Activated CD4-positive, alpha-beta memory T cell treated with anti-CD3 and anti-CD28 coated beads, Interleukin-2, amount 10 ng/mL, durations not matched to agents 7 days and 5 days (primary cell): ENCODE data around the gene RNF181. TPM values are rescaled to one million over a fixed set of nuclear protein-coding genes. Genes with fewer than 3 reads are reported as not detected.
A peak's percentile ranks its signal among the peaks of the same experiment; 100 is the strongest.
"Not testable (repeated sequence)": the region's sequence is repeated elsewhere in the genome, so short reads cannot be mapped to it uniquely, and the experiment has no call there.

Source experiments
- CTCF ChIA-PET: fragments of 350-600 bp; sonication (Branson Sonifier 250); formaldehyde crosslinking; loops from one replicate; lab custom pipeline; 2021; ENCODE audit warnings: antibody characterized with exemption, inconsistent platforms; lab: Charles Lee
- POLR2A ChIA-PET: fragments of 350-600 bp; sonication (Branson Sonifier 250); formaldehyde crosslinking; loops from one replicate; lab custom pipeline; 2021; ENCODE audit warnings: antibody characterized with exemption; lab: Charles Lee
- DNase-seq: peaks from one replicate; pipeline ENCODE4 v3.0.0-alpha.2; 2020
- H3K27ac Mint-ChIP-seq: one replicate; pipeline ENCODE4 v1.8.0; 2021; ENCODE audit warnings: mild to moderate bottlenecking, mixed read lengths
- H3K27me3 Mint-ChIP-seq: one replicate; pipeline ENCODE4 v1.8.0; 2021; ENCODE audit warnings: mixed read lengths
- H3K36me3 Mint-ChIP-seq: one replicate; pipeline ENCODE4 v1.8.0; 2021; ENCODE audit warnings: low read depth, mixed read lengths
- H3K4me1 Mint-ChIP-seq: one replicate; pipeline ENCODE4 v1.8.0; 2021; ENCODE audit warnings: mixed read lengths
- H3K4me3 Mint-ChIP-seq: one replicate; pipeline ENCODE4 v1.8.0; 2021; ENCODE audit warnings: mild to moderate bottlenecking, mixed read lengths
- H3K9me3 Mint-ChIP-seq: one replicate; pipeline ENCODE4 v1.8.0; 2021; ENCODE audit warnings: mixed read lengths
- total RNA-seq, 2 experiments: library from RNA; stranded (reverse); gene quantifications; one replicate each; pipeline ENCODE4 v1.2.3, GENCODE V29; 2021

Gene RNF181
- total RNA-seq, 2 experiments from 2014 or later, result 117 to 121 TPM

DNA sequence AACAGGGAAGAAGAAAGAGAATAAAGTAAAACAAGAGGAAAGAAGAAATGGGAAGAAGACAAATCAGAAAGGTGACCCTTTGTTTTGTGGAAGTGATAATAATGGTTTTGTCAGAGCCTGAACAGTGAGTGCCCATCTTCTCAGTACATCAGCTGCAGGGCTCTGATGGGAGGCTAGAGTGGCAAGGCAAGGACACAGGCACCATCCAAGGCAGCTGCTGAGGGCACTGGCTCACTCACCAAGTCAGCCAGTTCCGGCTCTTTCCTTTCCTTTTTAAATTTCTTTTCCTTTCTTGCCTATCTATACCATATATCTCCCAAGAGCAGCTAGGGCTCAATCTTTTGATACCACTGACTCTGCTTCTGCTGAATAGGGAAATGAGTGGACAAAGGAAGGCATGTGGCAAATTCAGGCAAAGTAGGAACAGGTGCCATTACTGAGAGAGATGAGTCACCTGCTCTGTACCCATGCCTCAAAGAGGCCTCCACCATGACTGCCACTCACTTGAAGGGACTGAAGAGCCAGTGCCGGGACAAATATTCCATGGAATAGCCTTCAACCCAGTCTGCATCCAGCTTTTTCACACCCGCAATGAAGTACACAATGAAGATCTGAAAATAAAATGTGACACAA is 40.4 kb upstream of the RNF181 start:
- no peak overlapping the region for H3K27ac Mint-ChIP-seq
- POLR2A ChIA-PET, result interaction anchor here (1.5 to 4.1 kb wide), 4 partner anchors 9 to 136 kb away, joined by 3 to 23 read pairs (median 8); partner anchors contain the start of gene MAT2A
- no peak for DNase-seq
- no peaks in the 10 kb centered on the region for H3K9me3 Mint-ChIP-seq
- H3K4me1 Mint-ChIP-seq, result peaks cover 21% of the 10 kb centered on the region
- CTCF ChIA-PET, result interaction anchor here (1.3 to 1.9 kb wide), 2 partner anchors 12 to 14 kb away, joined by 3 to 4 read pairs; no protein-coding TSS in a partner anchor
- H3K36me3 Mint-ChIP-seq, result peaks cover 39% of the 10 kb centered on the region
- no peaks in the 10 kb centered on the region for H3K27me3 Mint-ChIP-seq
- no peak overlapping the region for H3K4me3 Mint-ChIP-seq

DNA sequence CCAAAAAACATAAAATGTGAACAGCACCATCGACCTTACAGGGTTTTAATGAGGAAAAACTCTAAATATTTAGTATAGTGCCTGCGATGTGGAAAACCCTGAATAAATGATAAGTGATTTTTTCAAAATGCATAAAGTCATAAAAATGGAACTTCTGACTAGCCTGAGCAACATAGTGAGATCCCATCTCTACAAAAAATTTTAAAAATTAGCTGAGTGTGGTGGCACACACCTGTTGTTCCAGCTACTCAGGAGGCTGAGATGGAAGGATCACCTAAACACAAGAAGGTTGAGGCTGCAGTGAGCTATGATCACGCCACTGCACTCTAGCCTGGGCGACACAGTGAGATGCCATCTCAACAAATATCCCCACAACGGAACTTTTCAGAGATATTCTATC is 38.4 kb upstream of the RNF181 start:
- Mint-ChIP-seq H3K27ac (no peak overlapping the region), H3K27me3 (no peaks in the 10 kb centered on the region), H3K4me3 (no peak overlapping the region), H3K4me1 (peaks cover 32% of the 10 kb centered on the region), H3K36me3 (peaks cover 21% of the 10 kb centered on the region), H3K9me3 (no peaks in the 10 kb centered on the region)
- ChIA-PET CTCF (interaction anchor here (0.9 to 2.0 kb wide), 7 partner anchors 10 to 256 kb away, joined by 3 to 9 read pairs (median 3); partner anchors contain the start of gene MAT2A), POLR2A (interaction anchor here (0.7 to 4.1 kb wide), 7 partner anchors 11 to 152 kb away, joined by 3 to 23 read pairs (median 3); partner anchors contain the start of genes MAT2A and VAMP8)
- DNase-seq, result no peak

DNA sequence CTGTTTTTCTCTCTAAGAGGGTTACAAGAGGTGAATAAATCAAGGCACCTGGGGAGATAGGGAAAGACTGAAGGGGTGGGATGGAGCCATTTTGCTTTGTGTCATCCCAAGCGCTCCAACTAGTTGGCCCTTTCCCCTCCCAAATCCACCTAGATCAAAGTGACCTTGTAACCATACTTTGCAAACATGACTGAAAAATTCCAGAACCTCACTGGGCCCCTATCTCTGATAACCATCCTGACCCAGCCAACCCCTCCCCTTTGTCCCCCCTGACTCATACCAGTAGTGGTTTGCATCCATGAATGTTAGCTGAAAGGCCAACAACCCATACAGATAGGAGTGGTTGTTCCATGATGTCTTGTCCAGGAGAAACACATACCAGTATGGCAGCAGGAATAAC is 37.4 kb upstream of the RNF181 start:
- H3K27me3 Mint-ChIP-seq, result no peaks in the 10 kb centered on the region
- H3K36me3 Mint-ChIP-seq, result peaks cover 14% of the 10 kb centered on the region
- H3K4me3 Mint-ChIP-seq, result no peak overlapping the region
- H3K27ac Mint-ChIP-seq, result no peak overlapping the region
- POLR2A ChIA-PET, result interaction anchor here (1.2 to 4.1 kb wide), 2 partner anchors 12 to 18 kb away, joined by 5 to 23 read pairs; partner anchors contain the start of gene MAT2A
- no peaks in the 10 kb centered on the region for H3K9me3 Mint-ChIP-seq
- peaks cover 33% of the 10 kb centered on the region for H3K4me1 Mint-ChIP-seq
- CTCF ChIA-PET, result interaction anchor here (0.6 kb wide), 1 partner anchor 166 kb away, joined by 3 read pairs; no protein-coding TSS in a partner anchor
- no peak for DNase-seq

DNA sequence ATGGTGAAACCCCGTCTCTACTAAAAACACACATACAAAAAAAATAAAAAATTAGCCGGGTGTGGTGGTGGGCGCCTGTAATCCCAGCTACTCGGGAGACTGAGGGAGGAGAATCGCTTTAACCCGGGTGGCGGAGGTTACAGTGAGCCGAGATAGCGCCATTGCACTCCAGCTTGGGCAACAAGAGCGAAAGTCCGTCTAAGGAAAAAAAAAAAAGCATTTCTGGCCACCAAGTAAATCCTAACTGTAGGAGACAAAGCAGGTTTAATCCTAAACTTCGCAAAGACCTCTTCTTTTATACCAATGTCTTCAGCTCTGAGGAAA is 35.2 kb upstream of the RNF181 start:
- H3K27ac Mint-ChIP-seq, result peak overlapping the region; percentile 90
- peaks cover 36% of the 10 kb centered on the region for H3K4me1 Mint-ChIP-seq
- not testable (repeated sequence) for H3K36me3 Mint-ChIP-seq, H3K9me3 Mint-ChIP-seq, H3K27me3 Mint-ChIP-seq, DNase-seq
- CTCF ChIA-PET, result interaction anchor here (0.6 to 2.2 kb wide), 7 partner anchors 9 to 260 kb away, joined by 3 to 27 read pairs (median 3); partner anchors contain the start of genes MAT2A, SH2D6 and VAMP8
- POLR2A ChIA-PET, result interaction anchor here (0.7 to 2.9 kb wide), 16 partner anchors 12 to 233 kb away, joined by 3 to 25 read pairs (median 6); partner anchors contain the start of genes ELMOD3, MAT2A, RETSAT and RNF181
- peak overlapping the region; percentile 87 for H3K4me3 Mint-ChIP-seq

DNA sequence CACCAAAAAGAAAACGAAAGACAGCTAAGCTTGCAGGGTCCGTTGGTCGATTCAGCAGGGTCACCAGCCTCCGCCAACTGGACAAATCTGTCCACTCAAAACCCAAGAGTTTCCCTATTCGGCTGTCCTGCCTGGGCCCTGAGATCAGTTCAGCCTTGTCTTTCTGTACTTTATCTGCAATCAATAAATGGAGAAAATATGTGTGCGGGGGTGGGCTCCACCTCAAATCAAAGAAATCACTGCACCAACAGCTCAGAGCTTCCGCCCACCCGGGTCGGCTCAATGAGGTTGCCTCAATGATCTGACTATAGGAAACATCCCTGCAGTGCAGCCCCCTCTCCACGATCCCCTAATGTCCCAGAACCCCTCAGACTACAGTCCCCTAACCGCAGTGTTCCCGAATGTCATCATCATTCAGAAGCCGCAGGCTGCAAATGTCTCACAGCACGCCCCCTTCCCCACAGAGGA is 34.7 kb upstream of the RNF181 start:
- H3K4me1 Mint-ChIP-seq, result peaks cover 36% of the 10 kb centered on the region
- H3K4me3 Mint-ChIP-seq, result peak overlapping the region; percentile 87
- no peaks in the 10 kb centered on the region for H3K9me3 Mint-ChIP-seq
- ChIA-PET CTCF (interaction anchor here (0.6 to 2.2 kb wide), 7 partner anchors 10 to 261 kb away, joined by 3 to 27 read pairs (median 3); partner anchors contain the start of genes MAT2A, SH2D6 and VAMP8), POLR2A (interaction anchor here (0.8 to 2.9 kb wide), 16 partner anchors 8 to 234 kb away, joined by 3 to 25 read pairs (median 4); partner anchors contain the start of genes ELMOD3, MAT2A, RETSAT and RNF181)
- H3K27me3 Mint-ChIP-seq, result no peaks in the 10 kb centered on the region
- DNase-seq, result no peak
- peaks cover 8% of the 10 kb centered on the region for H3K36me3 Mint-ChIP-seq
- peak overlapping the region; percentile 90 for H3K27ac Mint-ChIP-seq

DNA sequence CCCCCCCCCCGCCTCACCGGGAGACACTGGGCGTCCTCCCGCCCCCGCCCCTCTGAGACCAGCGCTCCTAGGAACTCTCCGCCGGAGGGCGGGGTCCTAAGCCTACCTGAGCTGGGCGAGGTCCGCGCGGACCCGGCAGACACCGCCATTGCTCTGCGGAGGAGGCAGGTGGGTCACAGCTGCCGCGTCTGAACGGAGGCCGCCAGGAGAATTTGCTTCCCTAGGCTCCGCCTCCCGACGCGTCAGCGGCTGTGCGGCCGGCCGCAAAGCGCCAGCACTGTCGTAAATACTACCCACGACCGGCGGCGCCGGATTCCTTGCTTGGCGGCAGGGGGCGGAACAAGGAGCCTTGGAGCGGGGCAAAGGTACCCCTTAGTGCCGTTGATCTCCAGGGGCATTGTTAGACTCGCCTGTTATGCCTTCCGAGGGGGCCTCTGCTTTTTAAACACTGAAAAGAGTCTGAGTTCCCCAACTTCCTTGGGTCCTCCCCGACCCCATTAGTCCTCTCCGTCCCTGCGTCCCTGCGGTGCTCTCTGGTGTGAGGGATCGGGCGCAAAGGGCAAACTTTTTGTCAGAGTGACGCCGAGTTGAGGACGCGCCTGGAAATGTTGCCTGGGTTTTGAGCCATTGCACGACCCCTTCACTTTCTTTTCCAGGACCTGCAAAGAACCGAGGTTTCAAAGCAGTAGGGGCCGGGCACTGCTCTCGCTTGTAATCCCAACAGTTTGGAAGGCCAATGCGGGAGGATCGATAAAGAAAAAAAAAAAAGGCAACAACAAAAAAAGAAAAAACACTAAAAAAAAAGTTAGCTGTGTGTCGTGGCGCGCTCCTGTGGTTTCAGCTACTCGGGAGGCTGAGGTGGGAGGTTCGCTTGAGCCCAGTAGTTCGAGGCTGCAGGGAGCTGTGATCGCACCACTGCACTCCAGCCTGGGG is 34.0 kb upstream of the RNF181 start, which contains the start of gene GGCX:
Gene GGCX (minus strand): TSS at position 214 of the 933 bp plus-strand sequence. CDS start 65 bp downstream, at position 149.
- peaks cover 8% of the 10 kb centered on the region for H3K36me3 Mint-ChIP-seq
- peak within 1 kb of the TSS; percentile 87 for H3K4me3 Mint-ChIP-seq
- no peaks in the 10 kb centered on the region for H3K9me3 Mint-ChIP-seq
- H3K27me3 Mint-ChIP-seq, result no peaks in the 10 kb centered on the region
- DNase-seq, result peak; percentile 96
- POLR2A ChIA-PET, result interaction anchor here (0.6 to 2.9 kb wide), 13 partner anchors 9 to 207 kb away, joined by 3 to 25 read pairs (median 6); partner anchors contain the start of genes ELMOD3, MAT2A, RETSAT and SH2D6
- H3K27ac Mint-ChIP-seq, result peak within 1 kb of the TSS; percentile 90
- H3K4me1 Mint-ChIP-seq, result peaks cover 36% of the 10 kb centered on the region
- CTCF ChIA-PET, result interaction anchor here (0.6 to 2.2 kb wide), 6 partner anchors 10 to 234 kb away, joined by 3 to 27 read pairs (median 4); partner anchors contain the start of genes MAT2A and VAMP8

DNA sequence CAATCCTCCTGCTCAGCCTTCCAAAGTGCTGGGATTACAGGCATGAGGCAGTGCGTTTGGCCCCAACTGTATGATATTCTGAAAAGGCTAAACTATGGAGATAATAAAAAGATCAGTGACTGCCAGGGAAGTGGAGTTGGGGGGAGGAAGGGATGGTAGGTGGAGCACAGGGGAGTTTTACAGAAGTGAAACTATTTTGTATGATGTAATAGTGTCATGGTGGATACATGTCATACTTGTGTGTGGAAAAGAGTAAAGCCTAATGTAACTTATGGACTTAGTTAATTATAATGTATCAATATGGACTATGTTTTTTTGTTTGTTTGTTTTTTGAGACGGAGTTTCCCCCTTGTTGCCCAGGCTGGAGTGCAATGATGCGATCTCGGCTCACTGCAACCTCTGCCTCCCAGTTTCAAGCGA is 31.4 kb upstream of the RNF181 start:
- Mint-ChIP-seq H3K27me3 (no peaks in the 10 kb centered on the region), H3K27ac (no peak overlapping the region), H3K4me1 (peaks cover 28% of the 10 kb centered on the region), H3K36me3 (no peaks in the 10 kb centered on the region), H3K9me3 (no peaks in the 10 kb centered on the region), H3K4me3 (peak overlapping the region; percentile 5)
- POLR2A ChIA-PET, result no interaction called here
- DNase-seq, result no peak
- CTCF ChIA-PET, result no interaction called here

DNA sequence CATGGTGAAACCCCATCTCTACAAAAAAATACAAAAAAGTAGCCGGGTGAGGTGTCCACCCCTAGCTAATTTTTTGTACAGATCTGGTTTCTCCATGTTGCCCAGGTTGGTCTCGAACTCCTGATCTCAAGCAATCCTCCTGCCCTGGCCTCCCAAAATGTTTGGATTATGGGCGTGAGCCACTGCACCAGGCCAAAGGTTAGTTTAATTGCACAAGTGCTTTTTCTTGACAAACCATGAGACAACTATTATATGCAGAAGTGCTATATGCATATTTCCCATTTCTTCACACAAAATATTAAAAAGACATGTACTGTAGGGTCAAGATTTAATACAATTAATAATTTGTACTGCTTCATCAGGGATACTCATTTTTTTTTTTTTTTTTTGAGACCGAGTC is 29.3 kb upstream of the RNF181 start:
- Mint-ChIP-seq H3K9me3 (no peaks in the 10 kb centered on the region), H3K36me3 (no peaks in the 10 kb centered on the region), H3K4me1 (peaks cover 11% of the 10 kb centered on the region), H3K4me3 (no peak overlapping the region), H3K27ac (no peak overlapping the region), H3K27me3 (peaks cover 12% of the 10 kb centered on the region)
- no peak for DNase-seq
- ChIA-PET POLR2A (interaction anchor here (1.2 kb wide), 1 partner anchor 12 kb away, joined by 3 read pairs; the partner anchor contains the start of gene VAMP8), CTCF (interaction anchor here (0.7 to 1.6 kb wide), 2 partner anchors 10 to 175 kb away, joined by 3 to 4 read pairs; no protein-coding TSS in a partner anchor)

DNA sequence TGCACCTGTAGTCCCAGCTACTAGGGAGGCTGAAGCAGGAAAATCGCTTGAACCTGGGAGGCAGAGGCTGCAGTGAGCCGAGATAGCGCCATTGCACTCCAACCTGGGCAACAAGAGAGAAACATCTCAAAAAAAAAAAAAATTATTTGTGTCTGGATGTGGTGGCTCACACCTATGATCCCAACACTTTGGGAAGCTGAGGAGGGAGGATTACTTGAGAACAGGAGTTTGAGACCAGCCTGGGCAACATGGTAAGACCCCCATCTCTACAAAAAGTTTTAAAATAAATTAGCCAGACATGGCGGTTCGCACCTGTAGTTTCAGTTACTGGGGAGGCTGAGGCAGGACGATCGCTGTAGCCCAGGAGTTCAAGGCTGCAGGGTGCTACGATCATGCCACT is 19.8 kb upstream of the RNF181 start:
- DNase-seq, result no peak
- Mint-ChIP-seq H3K27ac (no peak overlapping the region), H3K9me3 (no peaks in the 10 kb centered on the region), H3K4me3 (no peak overlapping the region), H3K4me1 (peaks cover 27% of the 10 kb centered on the region), H3K36me3 (peaks cover 19% of the 10 kb centered on the region), H3K27me3 (peaks cover 13% of the 10 kb centered on the region)
- ChIA-PET CTCF (interaction anchor here (1.1 kb wide), 1 partner anchor 12 kb away, joined by 3 read pairs; no protein-coding TSS in a partner anchor), POLR2A (interaction anchor here (2.1 kb wide), 1 partner anchor 30 kb away, joined by 5 read pairs; no protein-coding TSS in a partner anchor)

DNA sequence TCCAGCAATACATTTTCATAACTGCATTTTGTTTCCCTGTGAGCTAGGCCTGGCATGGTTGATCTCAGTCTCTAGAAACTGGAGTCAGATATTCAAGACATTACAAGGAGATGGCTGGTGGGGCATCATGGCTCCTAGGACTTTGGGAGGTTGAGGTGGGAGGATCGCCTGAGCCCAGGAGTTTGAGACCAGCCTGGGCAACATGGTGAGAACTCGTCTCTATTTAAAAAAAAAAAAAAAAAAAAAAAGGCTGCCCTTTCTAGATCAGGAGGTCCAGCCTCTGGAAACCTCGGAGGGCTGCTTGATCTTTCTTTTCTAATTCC is 18.5 kb upstream of the RNF181 start:
- DNase-seq, result no peak
- H3K4me1 Mint-ChIP-seq, result peaks cover 34% of the 10 kb centered on the region
- peaks cover 26% of the 10 kb centered on the region for H3K36me3 Mint-ChIP-seq
- peak overlapping the region; percentile 97 for H3K4me3 Mint-ChIP-seq
- H3K27ac Mint-ChIP-seq, result peak overlapping the region; percentile 68
- peaks cover 6% of the 10 kb centered on the region for H3K27me3 Mint-ChIP-seq
- ChIA-PET CTCF (interaction anchor here (0.7 to 1.8 kb wide), 6 partner anchors 15 to 665 kb away, joined by 3 to 6 read pairs (median 3); partner anchors contain the start of gene GGCX), POLR2A (interaction anchor here (0.6 to 4.9 kb wide), 12 partner anchors 10 to 399 kb away, joined by 3 to 38 read pairs (median 6); partner anchors contain the start of genes C2orf68, ELMOD3, MAT2A and RETSAT)
- H3K9me3 Mint-ChIP-seq, result no peaks in the 10 kb centered on the region

DNA sequence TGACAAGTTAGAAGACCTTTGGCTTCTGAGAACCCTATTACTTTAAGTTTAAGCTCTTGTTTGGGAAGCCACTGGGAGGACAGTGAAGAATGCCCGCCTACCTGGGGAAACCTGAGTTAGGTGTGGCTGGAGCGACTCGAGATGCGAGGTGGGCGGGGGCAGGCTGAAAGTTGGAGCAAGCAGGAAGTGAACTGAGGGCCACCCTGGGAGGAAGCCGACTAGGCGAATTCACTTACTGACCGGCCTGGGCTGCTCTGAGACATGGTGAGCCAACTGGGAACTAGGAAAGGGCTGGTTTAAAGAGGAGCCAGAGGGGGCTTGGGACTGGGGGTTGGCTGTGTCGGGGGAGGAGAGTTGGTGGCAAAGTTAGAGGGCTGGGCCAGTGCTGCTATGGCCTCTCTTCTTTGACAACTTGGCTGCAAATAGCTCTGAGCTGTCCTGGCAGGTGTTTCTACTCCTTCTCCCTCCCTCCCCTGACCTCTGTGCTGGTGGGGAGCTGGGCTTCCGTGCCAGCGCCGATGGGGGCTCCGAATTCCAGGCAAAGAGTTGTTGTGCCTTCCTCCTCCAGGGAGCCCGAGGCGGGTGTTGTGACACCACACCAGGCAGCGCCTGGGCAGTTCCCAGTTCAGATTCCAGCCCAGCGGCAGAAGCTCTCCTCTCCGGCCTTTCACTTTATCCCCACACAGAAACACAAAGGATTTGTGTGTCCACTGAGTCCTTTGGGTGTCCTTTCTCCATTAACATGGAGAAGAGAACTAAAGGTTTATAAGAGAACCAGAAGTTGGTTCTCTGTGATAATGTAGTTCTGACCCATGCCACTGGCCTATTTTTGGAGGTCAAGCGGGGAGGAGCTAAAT is 17.9 kb upstream of the RNF181 start, which contains the start of gene VAMP8:
Gene VAMP8 (plus strand): TSS at position 201 of the 857 bp plus-strand sequence. CDS start 61 bp downstream, at position 262.
- Mint-ChIP-seq H3K4me1 (peaks cover 37% of the 10 kb centered on the region), H3K9me3 (no peaks in the 10 kb centered on the region), H3K27me3 (peaks cover 2% of the 10 kb centered on the region), H3K27ac (peak within 1 kb of the TSS; percentile 68), H3K4me3 (peak within 1 kb of the TSS; percentile 97), H3K36me3 (peaks cover 31% of the 10 kb centered on the region)
- ChIA-PET CTCF (interaction anchor here (0.7 to 1.8 kb wide), 7 partner anchors 8 to 171 kb away, joined by 3 to 6 read pairs (median 3); partner anchors contain the start of gene GGCX), POLR2A (interaction anchor here (0.6 to 4.9 kb wide), 18 partner anchors 10 to 399 kb away, joined by 3 to 38 read pairs (median 4); partner anchors contain the start of genes C2orf68, ELMOD3, MAT2A and RETSAT)
- DNase-seq, result peak; percentile 71
